Gastrocnemius medialis (tissue), 4 donors: ENCODE data around the gene ALKBH1. TPM values are rescaled to one million over a fixed set of nuclear protein-coding genes. Genes with fewer than 3 reads are reported as not detected.

ENCODE experiments used
- ATAC-seq, 2 donors: fragments of 150-250 bp; one replicate each; pipeline ENCODE4 v1.9.1; 2016
- DNase-seq, 2 donors: peaks; one replicate each; pipeline ENCODE4 v3.0.0-alpha.2; 2019
- H3K27ac ChIP-seq, 4 donors: fragments of 200-600 bp; sonication (generic); 1 replicate in 1 of 4; 2 replicates in 3 of 4; pipeline ENCODE4 v1.5.1; 2016 to 2018; ENCODE audit warnings: mild to moderate bottlenecking in 2 of 4, moderate library complexity in 1 of 4
- H3K27me3 ChIP-seq, 3 donors: fragments of 200-600 bp; sonication (generic) in 2 of 3; 1 replicate in 1 of 3; 2 replicates in 2 of 3; pipeline versions ENCODE4 v1.5.1 to v1.6.0; 2016 to 2019; ENCODE audit warnings: mild to moderate bottlenecking in 1 of 3, moderate library complexity in 1 of 3
- H3K36me3 ChIP-seq, 2 donors: fragments of 200-600 bp; sonication (generic) in 1 of 2; one replicate each; pipeline ENCODE4 v1.5.1; 2017 to 2018
- H3K4me1 ChIP-seq, 2 donors: fragments of 200-600 bp; sonication (generic) in 1 of 2; one replicate each; pipeline ENCODE4 v1.5.1; 2016 to 2017; ENCODE audit warnings: mild to moderate bottlenecking in 2 of 2
- H3K4me3 ChIP-seq, 4 donors: fragments of 200-600 bp; sonication (generic) in 3 of 4; 1 replicate in 1 of 4; 2 replicates in 3 of 4; pipeline ENCODE4 v1.5.1; 2016 to 2019; ENCODE audit warnings: mild to moderate bottlenecking in 2 of 4
- H3K9me3 ChIP-seq, 3 donors: fragments of 200-600 bp; sonication (generic) in 2 of 3; 1 replicate in 1 of 3; 2 replicates in 2 of 3; pipeline ENCODE4 v1.5.1; 2016 to 2019
- POLR2A ChIP-seq, 2 donors: fragments of 450-650 bp; IDR thresholded peaks; one replicate each; pipeline ENCODE4 v1.6.1; 2017; ENCODE audit warnings: antibody characterized with exemption in 2 of 2, mild to moderate bottlenecking in 2 of 2, moderate library complexity in 2 of 2
- in situ Hi-C, 4 donors: fragments of 200-750 bp; cut with MboI; loops; one replicate each; pipeline versions ENCODE4 v1.15.0 to v1.8.0; 2017; ENCODE audit warnings: low sequenced_read_pairs in 4 of 4
- intact Hi-C: fragments of 100-400 bp; cut with DNase I; formaldehyde crosslinking; loops from one replicate; pipeline ENCODE4 v1.15.1; 2023; ENCODE audit warnings: low total_unique reads
- total RNA-seq, 4 donors: library from RNA; depleted of rRNA; stranded (reverse); fragments of >200 nt; gene quantifications; one replicate each; pipeline versions ENCODE4 v1.1.0 to v1.2.3, GENCODE V29; 2016
- TF ChIP-seq, protein P1 (sequence below), 5 experiments: fragments of 450-650 bp in 3 of 5; fragments of 200-600 bp in 2 of 5; sonication (generic) in 2 of 5; IDR thresholded peaks in 4 of 5; conservative IDR thresholded peaks in 1 of 5; 1 replicate in 4 of 5; 2 replicates in 1 of 5; pipeline ENCODE4 v1.5.1; 2016 to 2019; ENCODE audit warnings: antibody characterized with exemption in 5 of 5, mild to moderate bottlenecking in 3 of 5, moderate library complexity in 3 of 5

ALKBH1 gene
- total RNA-seq, 4 donors from 2014 or later: 12.2 to 16.2 (median 13.6) TPM

DNA sequence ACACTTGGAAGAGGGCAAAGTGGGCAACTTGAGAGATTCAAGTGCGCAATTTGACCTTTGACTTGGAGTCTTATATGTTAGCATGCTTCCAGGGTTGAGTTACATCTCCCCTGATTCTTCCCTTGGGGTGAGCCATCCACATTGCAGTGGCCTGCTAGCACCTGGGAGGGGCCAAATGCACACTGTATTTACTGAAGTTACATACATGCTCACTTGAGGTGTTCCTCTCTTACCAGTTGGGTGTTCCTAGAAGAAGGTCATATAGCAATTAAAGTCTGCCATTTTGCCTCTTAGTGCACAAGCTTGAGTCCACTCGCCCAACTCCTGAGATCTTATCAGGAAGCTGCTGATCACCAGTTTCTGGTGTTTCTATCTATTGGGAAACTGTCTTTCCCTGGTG lies 77.7 kb downstream of the ALKBH1 start:
- no peaks in the 10 kb centered on the region for H3K9me3 ChIP-seq
- no peaks in the 10 kb centered on the region for H3K27me3 ChIP-seq
- in situ Hi-C loops (no loop called here), intact Hi-C loops (no loop called here)
- DNase-seq (no peak), ATAC-seq (no peak)
- no peaks in the 10 kb centered on the region for H3K36me3 ChIP-seq
- H3K4me3 ChIP-seq: no peak overlapping the region
- H3K4me1 ChIP-seq: no peaks in the 10 kb centered on the region
- TF ChIP-seq, protein P1, sequence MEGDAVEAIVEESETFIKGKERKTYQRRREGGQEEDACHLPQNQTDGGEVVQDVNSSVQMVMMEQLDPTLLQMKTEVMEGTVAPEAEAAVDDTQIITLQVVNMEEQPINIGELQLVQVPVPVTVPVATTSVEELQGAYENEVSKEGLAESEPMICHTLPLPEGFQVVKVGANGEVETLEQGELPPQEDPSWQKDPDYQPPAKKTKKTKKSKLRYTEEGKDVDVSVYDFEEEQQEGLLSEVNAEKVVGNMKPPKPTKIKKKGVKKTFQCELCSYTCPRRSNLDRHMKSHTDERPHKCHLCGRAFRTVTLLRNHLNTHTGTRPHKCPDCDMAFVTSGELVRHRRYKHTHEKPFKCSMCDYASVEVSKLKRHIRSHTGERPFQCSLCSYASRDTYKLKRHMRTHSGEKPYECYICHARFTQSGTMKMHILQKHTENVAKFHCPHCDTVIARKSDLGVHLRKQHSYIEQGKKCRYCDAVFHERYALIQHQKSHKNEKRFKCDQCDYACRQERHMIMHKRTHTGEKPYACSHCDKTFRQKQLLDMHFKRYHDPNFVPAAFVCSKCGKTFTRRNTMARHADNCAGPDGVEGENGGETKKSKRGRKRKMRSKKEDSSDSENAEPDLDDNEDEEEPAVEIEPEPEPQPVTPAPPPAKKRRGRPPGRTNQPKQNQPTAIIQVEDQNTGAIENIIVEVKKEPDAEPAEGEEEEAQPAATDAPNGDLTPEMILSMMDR (IDR thresholded peaks at IDR 0.05 in 4 of 5, conservative IDR thresholded peaks at IDR 0.05 in 1 of 5): no peak
- TF ChIP-seq POLR2A (IDR thresholded peaks at IDR 0.05): no peak
- no peak overlapping the region for H3K27ac ChIP-seq

DNA sequence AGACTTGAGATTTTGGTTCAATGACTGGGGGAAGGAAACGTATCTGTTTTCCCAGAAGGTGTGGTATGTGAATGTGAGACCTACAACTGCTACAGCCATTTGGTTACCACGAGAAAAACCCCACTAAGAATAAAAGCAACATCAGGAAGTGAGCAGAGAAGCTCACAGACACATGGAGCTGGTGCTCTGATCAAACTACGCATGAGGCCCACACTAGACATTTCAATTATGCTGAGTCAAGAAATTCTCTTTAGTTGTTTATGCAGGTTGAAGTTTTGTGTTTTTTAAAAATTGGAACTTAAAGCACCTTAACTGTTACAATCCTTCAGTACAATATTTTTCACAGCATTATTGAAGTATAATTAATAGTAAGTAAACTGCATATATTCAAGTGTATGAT lies 82.5 kb downstream of the ALKBH1 start:
- H3K4me3 ChIP-seq: no peak overlapping the region
- no peak overlapping the region for H3K27ac ChIP-seq
- no peaks in the 10 kb centered on the region for H3K4me1 ChIP-seq
- TF ChIP-seq POLR2A (IDR thresholded peaks at IDR 0.05): no peak
- TF ChIP-seq, protein P1 (IDR thresholded peaks at IDR 0.05 in 4 of 5, conservative IDR thresholded peaks at IDR 0.05 in 1 of 5): no peak
- no peaks in the 10 kb centered on the region for H3K9me3 ChIP-seq
- intact Hi-C loops: no loop called here
- H3K27me3 ChIP-seq: no peaks in the 10 kb centered on the region
- no peaks in the 10 kb centered on the region for H3K36me3 ChIP-seq
- ATAC-seq (no peak), DNase-seq (no peak)
- in situ Hi-C loops: no loop called here

DNA sequence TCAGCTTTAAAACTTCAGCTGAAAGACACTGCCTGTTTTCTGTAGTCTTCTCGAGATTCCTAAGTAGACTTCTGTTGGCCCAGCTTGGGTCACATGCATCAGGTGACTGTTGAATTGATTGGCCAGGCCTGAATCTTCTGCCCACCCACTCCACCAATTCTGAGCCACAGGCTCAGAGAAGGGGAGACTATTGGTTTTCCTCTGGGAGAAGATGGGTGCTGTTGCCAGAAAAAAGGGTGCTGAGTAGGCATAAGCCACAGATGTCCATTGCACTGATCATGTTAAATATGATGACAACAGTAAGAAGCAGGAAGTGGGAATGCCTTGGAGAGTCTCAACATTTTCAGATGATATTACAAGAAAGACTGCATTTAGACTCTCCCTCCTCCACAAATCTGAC lies 84.6 kb downstream of the ALKBH1 start:
- TF ChIP-seq, protein P1 (IDR thresholded peaks at IDR 0.05 in 4 of 5, conservative IDR thresholded peaks at IDR 0.05 in 1 of 5): no peak
- no peak for TF ChIP-seq POLR2A (IDR thresholded peaks at IDR 0.05)
- no peaks in the 10 kb centered on the region for H3K4me1 ChIP-seq
- H3K27me3 ChIP-seq: no peaks in the 10 kb centered on the region
- in situ Hi-C loops: no loop called here
- no peak overlapping the region for H3K4me3 ChIP-seq
- no peak overlapping the region for H3K27ac ChIP-seq
- H3K36me3 ChIP-seq: no peaks in the 10 kb centered on the region
- no peak for DNase-seq
- no peak for ATAC-seq
- no peaks in the 10 kb centered on the region for H3K9me3 ChIP-seq
- intact Hi-C loops: no loop called here

Other genes with a start within 250 kb of the ALKBH1 start
- gene AHSA1, start 249.9 kb downstream of the ALKBH1 start, total RNA-seq: 100 to 1,000 TPM; 112 to 200 (median 165) TPM
- not detected for gene ISM2, start 209.2 kb downstream of the ALKBH1 start, total RNA-seq
- 10 to 100 TPM in 1 of 4 donors, 1 to 10 TPM in 3; 6.5 to 10.4 (median 7.0) TPM for gene SPTLC2, start 91.4 kb downstream of the ALKBH1 start, total RNA-seq
- 100 to 1,000 TPM; 293 to 550 (median 332) TPM for gene SLIRP, start 80 bp upstream of the ALKBH1 start, total RNA-seq
- gene SNW1, start 53.1 kb upstream of the ALKBH1 start, total RNA-seq: 10 to 100 TPM; 47.1 to 59.7 (median 54.4) TPM
- 10 to 100 TPM in 1 of 4 donors, 1 to 10 TPM in 3; 3.5 to 11.0 (median 5.5) TPM for gene ADCK1, start 92.1 kb upstream of the ALKBH1 start, total RNA-seq